GM19372 (cell line): ENCODE data around the gene ENPP6.
"Not testable (repeated sequence)": the region's sequence is repeated elsewhere in the genome, so short reads cannot be mapped to it uniquely, and the experiment has no call there.

Source experiments
- ATAC-seq: cut with Tn5 transposase; IDR thresholded peaks from one replicate; pipeline ENCODE4 v1.9.1; 2021; ENCODE audit warnings: mild to moderate bottlenecking, low read depth, moderate library complexity; ENCODE audit not compliant: unreplicated experiment

The ENPP6 gene

GRCh38 chr4:184150102-184150839 lies 67.4 kb downstream of the ENPP6 start:
- ATAC-seq: no peak

GRCh38 chr4:184148738-184149637 lies 68.7 kb downstream of the ENPP6 start:
- no peak for ATAC-seq

GRCh38 chr4:184147858-184148737 lies 69.6 kb downstream of the ENPP6 start:
- ATAC-seq: no peak

- ATAC-seq: no peak
These were observed 70.7 kb downstream of the ENPP6 start for GRCh38 chr4:184146951-184147350.

- no peak for ATAC-seq
These were observed 72.1 kb downstream of the ENPP6 start for GRCh38 chr4:184145596-184145995.

- no peak for ATAC-seq
These were observed 73.7 kb downstream of the ENPP6 start for GRCh38 chr4:184143770-184144564.

GRCh38 chr4:184142121-184143000 lies 75.3 kb downstream of the ENPP6 start:
- no peak for ATAC-seq

- ATAC-seq: not testable (repeated sequence)
These were observed 76.8 kb downstream of the ENPP6 start for GRCh38 chr4:184140901-184141300.

- no peak for ATAC-seq
These were observed 81.1 kb downstream of the ENPP6 start for GRCh38 chr4:184136525-184136924.

- no peak for ATAC-seq
These were observed 90.9 kb downstream of the ENPP6 start for GRCh38 chr4:184126800-184127199.

GRCh38 chr4:184122631-184123408 lies 94.9 kb downstream of the ENPP6 start:
- ATAC-seq: no peak

- no peak for ATAC-seq
These were observed 97.0 kb downstream of the ENPP6 start for GRCh38 chr4:184120549-184121127.

- no peak for ATAC-seq
These were observed 99.9 kb downstream of the ENPP6 start for GRCh38 chr4:184117662-184118199.

GRCh38 chr4:184115399-184115798 lies 102.3 kb downstream of the ENPP6 start:
- ATAC-seq: no peak

GRCh38 chr4:184114431-184114830 lies 103.2 kb downstream of the ENPP6 start:
- ATAC-seq: no peak

GRCh38 chr4:184112006-184112550 lies 105.6 kb downstream of the ENPP6 start:
- no peak for ATAC-seq

- no peak for ATAC-seq
These were observed 106.3 kb downstream of the ENPP6 start for GRCh38 chr4:184111233-184111832.
